Stomach (tissue), 9 donors: ENCODE measurements around the gene CARD11. TPM values are rescaled to one million over a fixed set of nuclear protein-coding genes. Genes with fewer than 3 reads are reported as not detected.
"Not testable (repeated sequence)": the region's sequence is repeated elsewhere in the genome, so short reads cannot be mapped to it uniquely, and the experiment has no call there.

Source experiments
- DNase-seq, 2 donors: peaks; one replicate each; pipeline versions ENCODE4 v3.0.0 to v3.0.0-alpha.2; 2013 to 2019
- H3K27ac ChIP-seq, 5 donors: fragments of 200-600 bp in 4 of 5; sonication (generic) in 4 of 5; one replicate each; pipeline ENCODE4 v1.5.1; 2013 to 2019; ENCODE audit warnings: mild to moderate bottlenecking in 1 of 5, moderate library complexity in 1 of 5
- H3K27me3 ChIP-seq, 3 donors: fragments of 200-600 bp; sonication (generic); one replicate each; pipeline ENCODE4 v1.5.1; 2017 to 2019; ENCODE audit warnings: mixed run types in 1 of 3
- H3K36me3 ChIP-seq, 4 donors: fragments of 200-600 bp; sonication (generic); 1 replicate in 3 of 4; 2 replicates in 1 of 4; pipeline ENCODE4 v1.5.1; 2016 to 2019
- H3K4me1 ChIP-seq, 4 donors: fragments of 200-600 bp; sonication (generic); one replicate each; pipeline ENCODE4 v1.5.1; 2016 to 2019
- H3K4me3 ChIP-seq, 4 donors: fragments of 200-600 bp; sonication (generic) in 3 of 4; one replicate each; pipeline ENCODE4 v1.5.1; 2016 to 2019; ENCODE audit warnings: mild to moderate bottlenecking in 1 of 4
- H3K9me3 ChIP-seq, 4 donors: fragments of 200-600 bp; sonication (generic); one replicate each; pipeline ENCODE4 v1.5.1; 2016 to 2019
- CTCF ChIP-seq, 7 experiments: fragments of 450-650 bp in 4 of 7; fragments of 200-600 bp in 3 of 7; sonication (generic) in 3 of 7; IDR thresholded peaks; one replicate each; pipeline ENCODE4 v1.5.1; 2016 to 2019; ENCODE audit warnings: antibody characterized with exemption in 7 of 7, control low read depth in 2 of 7, mild to moderate bottlenecking in 1 of 7
- EP300 ChIP-seq: sonication (generic); formaldehyde crosslinking; IDR thresholded peaks from one replicate; pipeline ENCODE4 v1.6.1; 2017; ENCODE audit warnings: antibody characterized with exemption
- POLR2A ChIP-seq, 4 donors: fragments of 450-650 bp; IDR thresholded peaks; one replicate each; pipeline ENCODE4 v1.6.1; 2016; ENCODE audit warnings: antibody characterized with exemption in 4 of 4, control low read depth in 2 of 4, mild to moderate bottlenecking in 1 of 4, moderate library complexity in 1 of 4
- POLR2AphosphoS5 ChIP-seq, 3 donors: sonication (generic); formaldehyde crosslinking; IDR thresholded peaks; one replicate each; pipeline ENCODE4 v1.6.1; 2016; ENCODE audit warnings: antibody characterized with exemption in 3 of 3
- WGBS, 5 donors: extraction: QIAGEN DNeasy Blood & Tissue Kit in 3 of 5; methylation state at CpG; one replicate each; pipeline versions ENCODE4 v1.1.5 to v1.1.7; 2013 to 2018; 5-methylcytosine and 5-hydroxymethylcytosine counted together
- intact Hi-C: fragments of 100-400 bp; cut with DNase I; formaldehyde crosslinking; loops from one replicate; pipeline ENCODE4 v1.15.1; 2023; ENCODE audit warnings: low total_unique reads
- polyA plus RNA-seq, 3 donors: library from polyadenylated mRNA; stranded (reverse); fragments of 200-250 nt; gene quantifications; one replicate each; pipeline ENCODE4 v1.2.3, GENCODE V29; 2013
- total RNA-seq, 5 donors: library from RNA; depleted of rRNA; stranded (reverse); fragments of >200 nt; gene quantifications; one replicate each; pipeline versions ENCODE4 v1.1.0 to v1.2.3, GENCODE V29; 2014 to 2016
- donor health status: healthy with polysubstance abuse.
- donor health status: Bipolar disorder and iron deficiency.
- donor health status: healthy.

Gene CARD11
- total and polyA plus RNA-seq, 8 donors, result 0.45 to 9.7 (median 1.8) TPM; not detected in 1

- Histone ChIP-seq H3K4me1 (peaks cover 0 to 15% (median 5%) of the 10 kb centered on the region in 4 donors), H3K9me3 (no peaks in the 10 kb centered on the region), H3K4me3 (no peak overlapping the region), H3K36me3 (no peaks in the 10 kb centered on the region), H3K27me3 (peaks cover 0 to 34% (median 17%) of the 10 kb centered on the region in 3 donors), H3K27ac (no peak overlapping the region)
- no peak for DNase-seq
- WGBS, 5 donors, result 88 to 90% (median 89%) methylated on average over 27 of the region's 27 CpGs
- no peak for TF ChIP-seq CTCF (IDR thresholded peaks at IDR 0.05)
- TF ChIP-seq POLR2AphosphoS5 (IDR thresholded peaks at IDR 0.05), result no peak
- TF ChIP-seq EP300, result no peak
- no peak for TF ChIP-seq POLR2A (IDR thresholded peaks at IDR 0.05)
- intact Hi-C loops, result no loop called here
Measured at GRCh38 chr7:3041986-3042675, 1.5 kb downstream of the CARD11 start.

GRCh38 chr7:3039787-3040186, 3.9 kb downstream of the CARD11 start:
- WGBS, 5 donors, result 83 to 94% (median 91%) methylated on average over 6 to 9 of the region's 9 CpGs
- DNase-seq, result no peak
- no peak overlapping the region for H3K27ac ChIP-seq
- H3K36me3 ChIP-seq, result no peaks in the 10 kb centered on the region
- intact Hi-C loops, result no loop called here
- TF ChIP-seq POLR2AphosphoS5 (IDR thresholded peaks at IDR 0.05), result no peak
- TF ChIP-seq POLR2A (IDR thresholded peaks at IDR 0.05), result no peak
- TF ChIP-seq CTCF (IDR thresholded peaks at IDR 0.05), result no peak
- TF ChIP-seq EP300, result no peak
- no peak overlapping the region for H3K4me3 ChIP-seq
- H3K9me3 ChIP-seq, result no peaks in the 10 kb centered on the region
- peaks cover 0 to 29% (median 17%) of the 10 kb centered on the region in 3 donors for H3K27me3 ChIP-seq
- H3K4me1 ChIP-seq, result peaks cover 0 to 15% (median 5%) of the 10 kb centered on the region in 4 donors

GRCh38 chr7:3038011-3038410, 5.7 kb downstream of the CARD11 start:
- H3K9me3 ChIP-seq, H3K36me3 ChIP-seq, H3K27ac ChIP-seq, intact Hi-C loops, H3K4me3 ChIP-seq, H3K4me1 ChIP-seq, DNase-seq: not testable (repeated sequence)
- H3K27me3 ChIP-seq, result peaks cover 0 to 12% (median 4%) of the 10 kb centered on the region in 3 donors
- 82 to 87% (median 85%) methylated on average over 7 of the region's 7 CpGs for WGBS, 5 donors

GRCh38 chr7:3037259-3037658, 6.4 kb downstream of the CARD11 start:
- no peaks in the 10 kb centered on the region for H3K4me1 ChIP-seq
- TF ChIP-seq POLR2AphosphoS5 (IDR thresholded peaks at IDR 0.05), result no peak
- no peak for TF ChIP-seq POLR2A (IDR thresholded peaks at IDR 0.05)
- TF ChIP-seq EP300, result no peak
- TF ChIP-seq CTCF (IDR thresholded peaks at IDR 0.05), result no peak
- no peak overlapping the region for H3K4me3 ChIP-seq
- no peak overlapping the region for H3K27ac ChIP-seq
- peaks cover 0 to 4% (median 0%) of the 10 kb centered on the region in 3 donors for H3K27me3 ChIP-seq
- intact Hi-C loops, result no loop called here
- H3K36me3 ChIP-seq, result no peaks in the 10 kb centered on the region
- no peak for DNase-seq
- H3K9me3 ChIP-seq, result no peaks in the 10 kb centered on the region
- 58 to 90% (median 86%) methylated on average over 3 to 4 of the region's 4 CpGs for WGBS, 5 donors

GRCh38 chr7:3034591-3035150, 9.0 kb downstream of the CARD11 start:
- TF ChIP-seq CTCF (IDR thresholded peaks at IDR 0.05) (no peak), POLR2AphosphoS5 (IDR thresholded peaks at IDR 0.05) (no peak), EP300 (no peak), POLR2A (IDR thresholded peaks at IDR 0.05) (no peak)
- Histone ChIP-seq H3K4me1 (no peaks in the 10 kb centered on the region), H3K27ac (no peak overlapping the region), H3K4me3 (no peak overlapping the region), H3K36me3 (no peaks in the 10 kb centered on the region), H3K27me3 (peaks cover 0 to 5% (median 0%) of the 10 kb centered on the region in 3 donors), H3K9me3 (no peaks in the 10 kb centered on the region)
- no peak for DNase-seq
- 93 to 95% (median 95%) methylated on average over 26 of the region's 26 CpGs for WGBS, 5 donors
- intact Hi-C loops, result no loop called here
